Panc1 (cell line): ENCODE measurements around the gene TEKT2.

Source experiments
- CTCF ChIP-seq: fragments of 450-650 bp; IDR thresholded peaks from 2 replicates; pipeline ENCODE4 v1.5.1; 2017; ENCODE audit warnings: mild to moderate bottlenecking
- POLR2AphosphoS5 ChIP-seq: IDR thresholded peaks from 2 replicates; pipeline ENCODE4 v1.6.1; 2012; ENCODE audit warnings: mild to moderate bottlenecking, low read depth, low read length, moderate library complexity
- REST ChIP-seq, 2 experiments: IDR thresholded peaks; 2 replicates each; pipeline ENCODE4 v1.6.1; 2011 to 2012; ENCODE audit warnings: low read depth in 2 of 2, control low read depth in 1 of 2, low read length in 1 of 2, mild to moderate bottlenecking in 1 of 2, moderate library complexity in 1 of 2; ENCODE audit not compliant: insufficient read depth in 1 of 2

GRCh38 chr1:36137776-36138175, 53.9 kb downstream of the TEKT2 start:
- no peak for TF ChIP-seq REST (IDR thresholded peaks at IDR 0.05; ENCODE audit: insufficient read depth in 1 of 2, low read depth in 2 of 2, low read length in 1 of 2)
- TF ChIP-seq CTCF: no peak
- no peak for TF ChIP-seq POLR2AphosphoS5
